Measurements from ENCODE around the gene NUDT8. TPM values are rescaled to one million over a fixed set of nuclear protein-coding genes. Genes with fewer than 3 reads are reported as not detected.
"Not testable (repeated sequence)": the region's sequence is repeated elsewhere in the genome, so short reads cannot be mapped to it uniquely, and the experiment has no call there.

NUDT8 gene
- total RNA-seq, 1 experiment from 2014 or later = 18.1 TPM

GRCh38 chr11:67619683-67620618 is 9.8 kb downstream of the NUDT8 start:
- not testable (repeated sequence) for H3K27me3 Mint-ChIP-seq (ENCODE audit: insufficient read depth, unreplicated experiment)

GRCh38 chr11:67618901-67619659 is 10.7 kb downstream of the NUDT8 start:
- H3K9me3 Mint-ChIP-seq (ENCODE audit: unreplicated experiment); BruUV-seq (replicated peaks); H3K27me3 ChIP-seq (replicated peaks; ENCODE audit: control insufficient read depth, insufficient read depth, low read length); H3K4me3 Mint-ChIP-seq (ENCODE audit: unreplicated experiment); H3K4me1 Mint-ChIP-seq (ENCODE audit: low read depth, unreplicated experiment); H3K27ac Mint-ChIP-seq (ENCODE audit: unreplicated experiment); H3K27me3 Mint-ChIP-seq (ENCODE audit: insufficient read depth, unreplicated experiment); H3K4me3 ChIP-seq (ENCODE audit: low read depth, low read length); H3K4me1 ChIP-seq; H3K36me3 Mint-ChIP-seq (ENCODE audit: insufficient read depth, unreplicated experiment); POLR2A ChIA-PET; intact Hi-C loops (cut with micrococcal nuclease; ENCODE audit: unreplicated experiment); H3K36me3 ChIP-seq (ENCODE audit: control insufficient read depth, insufficient read depth, low read length); H3K9me3 ChIP-seq: not testable (repeated sequence)
- CTCF ChIA-PET = interaction anchor here (1.6 kb wide), 1 partner anchor 11 kb away, joined by 9 read pairs; the partner anchor contains the start of gene NUDT8
- DNase-seq = peak in 1 of 2 experiments; percentile 27

More at GRCh38 chr11:67619683-67620618, 9.8 kb downstream of the NUDT8 start:
- H3K36me3 Mint-ChIP-seq (ENCODE audit: insufficient read depth, unreplicated experiment); H3K9me3 Mint-ChIP-seq (ENCODE audit: unreplicated experiment); H3K27ac Mint-ChIP-seq (ENCODE audit: unreplicated experiment); H3K27me3 ChIP-seq (replicated peaks; ENCODE audit: control insufficient read depth, insufficient read depth, low read length); intact Hi-C loops (cut with micrococcal nuclease; ENCODE audit: unreplicated experiment); H3K4me1 Mint-ChIP-seq (ENCODE audit: low read depth, unreplicated experiment); POLR2A ChIA-PET; H3K4me3 ChIP-seq (ENCODE audit: low read depth, low read length); H3K4me1 ChIP-seq; H3K9me3 ChIP-seq; H3K4me3 Mint-ChIP-seq (ENCODE audit: unreplicated experiment); H3K36me3 ChIP-seq (ENCODE audit: control insufficient read depth, insufficient read depth, low read length): not testable (repeated sequence)
- CTCF ChIA-PET = interaction anchor here (1.6 kb wide), 1 partner anchor 10 kb away, joined by 9 read pairs; the partner anchor contains the start of gene NUDT8
- TSS peak; percentile 65 for BruUV-seq (replicated peaks)
- peak in 1 of 2 experiments; percentile 45 for DNase-seq

- DNase-seq = peak in 1 of 2 experiments; percentile 14
- H3K27me3 Mint-ChIP-seq (ENCODE audit: insufficient read depth, unreplicated experiment) = no peaks in the 10 kb centered on the region
Observed at GRCh38 chr11:67617243-67617953, 12.3 kb downstream of the NUDT8 start.

More at GRCh38 chr11:67617243-67617953, 12.3 kb downstream of the NUDT8 start:
- Mint-ChIP-seq H3K9me3 (ENCODE audit: unreplicated experiment) (no peaks in the 10 kb centered on the region), H3K27ac (ENCODE audit: unreplicated experiment) (no peak overlapping the region), H3K36me3 (ENCODE audit: insufficient read depth, unreplicated experiment) (peaks cover 10% of the 10 kb centered on the region), H3K4me1 (ENCODE audit: low read depth, unreplicated experiment) (peaks cover 6% of the 10 kb centered on the region), H3K4me3 (ENCODE audit: unreplicated experiment) (no peak overlapping the region)
- ChIA-PET CTCF (interaction anchor here (0.6 to 2.1 kb wide), 5 partner anchors 12 to 174 kb away, joined by 3 to 6 read pairs (median 3); partner anchors contain the start of genes CORO1B, GSTP1 and NUDT8), POLR2A (no interaction called here)
- 0 out of 2 replicates have a peak, but pooled peaks cover 3% of the 10 kb centered on the region for H3K36me3 ChIP-seq (ENCODE audit: control insufficient read depth, insufficient read depth, low read length)
- intact Hi-C loops (cut with micrococcal nuclease; ENCODE audit: unreplicated experiment) = no loop called here
- no peaks in the 10 kb centered on the region for H3K27me3 ChIP-seq (replicated peaks; ENCODE audit: control insufficient read depth, insufficient read depth, low read length)
- no peaks in the 10 kb centered on the region for H3K9me3 ChIP-seq
- no TSS peak for BruUV-seq (replicated peaks)
- H3K4me3 ChIP-seq (ENCODE audit: low read depth, low read length) = no peak overlapping the region
- no peak for TF ChIP-seq CTCF (IDR thresholded peaks at IDR 0.05; ENCODE audit: insufficient read depth in 1 of 2, low read depth in 1 of 2, low read length in 1 of 2, severe bottlenecking in 1 of 2, unreplicated experiment in 1 of 2)
- H3K4me1 ChIP-seq = no peaks in the 10 kb centered on the region
